ENCODE measurements around the gene ANKRD37. TPM values are rescaled to one million over a fixed set of nuclear protein-coding genes. Genes with fewer than 3 reads are reported as not detected.

ANKRD37 gene
- polyA plus RNA-seq, 3 donors from 2014 or later, result 7.1 to 10.0 (median 8.4) TPM

Other genes starting within 250 kb of the ANKRD37 start
- gene CFAP97, start 192.8 kb upstream of the ANKRD37 start, polyA plus RNA-seq, result 10 to 100 TPM; 65.3 to 95.5 (median 78.9) TPM
- 1 to 10 TPM; 1.9 to 5.2 (median 3.3) TPM for gene SNX25, start 187.2 kb upstream of the ANKRD37 start, polyA plus RNA-seq
- under 1 TPM in 2 of 3 donors, not detected in 1; 0.17 to 0.36 TPM for gene LRP2BP, start 917 bp upstream of the ANKRD37 start, polyA plus RNA-seq
- 10 to 100 TPM; 24.9 to 54.2 (median 31.9) TPM for gene UFSP2, start 29.1 kb downstream of the ANKRD37 start, polyA plus RNA-seq
- not detected for gene CCDC110, start 74.9 kb downstream of the ANKRD37 start, polyA plus RNA-seq
- gene PDLIM3, start 138.7 kb downstream of the ANKRD37 start, polyA plus RNA-seq, result not detected

All from immature natural killer cell (primary cell).